HG03108 (cell line): ENCODE data around the gene PBX2.
A peak's percentile ranks its signal among the peaks of the same experiment; 100 is the strongest.
"Not testable (repeated sequence)": the region's sequence is repeated elsewhere in the genome, so short reads cannot be mapped to it uniquely, and the experiment has no call there.

Experiments
- ATAC-seq: cut with Tn5 transposase; IDR thresholded peaks from one replicate; pipeline ENCODE4 v1.9.1; 2021; ENCODE audit warnings: moderate library complexity; ENCODE audit not compliant: unreplicated experiment

Gene PBX2

GRCh38 chr6:32187725-32188380 is 2.1 kb downstream of the PBX2 start:
- ATAC-seq: not testable (repeated sequence)

- ATAC-seq: no peak
These were observed 2.8 kb downstream of the PBX2 start for GRCh38 chr6:32187009-32187709.

DNA sequence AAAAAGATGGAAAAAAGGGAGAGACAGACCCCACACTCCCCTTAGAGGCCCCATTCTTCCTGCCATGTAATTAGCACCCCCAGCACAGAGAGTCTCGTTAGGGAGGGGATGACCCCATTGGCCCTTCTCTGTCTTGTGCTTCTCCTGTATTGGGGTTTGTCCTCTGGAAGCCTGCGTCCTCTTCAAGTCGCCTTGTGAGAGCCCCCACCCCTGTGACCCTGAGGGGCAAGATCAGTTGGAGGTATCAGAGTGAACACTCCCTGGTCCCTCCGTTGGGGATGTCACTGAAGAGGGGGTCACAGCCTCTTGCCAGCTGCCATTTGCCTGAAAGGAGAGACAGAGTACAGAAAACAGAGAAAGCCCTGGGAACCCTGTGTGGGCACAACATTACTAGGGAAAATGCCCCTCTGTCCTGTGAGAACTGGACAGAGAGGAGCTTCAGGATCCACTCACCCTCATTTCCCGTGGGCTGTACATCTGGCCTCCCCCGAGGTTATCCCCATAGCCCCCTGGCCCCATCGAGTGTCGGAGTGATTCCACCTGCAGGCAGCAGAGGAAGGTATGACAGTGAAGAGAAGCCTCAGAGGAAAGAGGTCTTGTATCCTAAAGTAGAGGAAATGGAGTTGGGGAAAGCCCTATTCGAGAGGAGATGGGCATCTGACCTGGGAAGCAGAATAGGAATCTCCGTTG is 3.7 kb downstream of the PBX2 start:
- not testable (repeated sequence) for ATAC-seq

DNA sequence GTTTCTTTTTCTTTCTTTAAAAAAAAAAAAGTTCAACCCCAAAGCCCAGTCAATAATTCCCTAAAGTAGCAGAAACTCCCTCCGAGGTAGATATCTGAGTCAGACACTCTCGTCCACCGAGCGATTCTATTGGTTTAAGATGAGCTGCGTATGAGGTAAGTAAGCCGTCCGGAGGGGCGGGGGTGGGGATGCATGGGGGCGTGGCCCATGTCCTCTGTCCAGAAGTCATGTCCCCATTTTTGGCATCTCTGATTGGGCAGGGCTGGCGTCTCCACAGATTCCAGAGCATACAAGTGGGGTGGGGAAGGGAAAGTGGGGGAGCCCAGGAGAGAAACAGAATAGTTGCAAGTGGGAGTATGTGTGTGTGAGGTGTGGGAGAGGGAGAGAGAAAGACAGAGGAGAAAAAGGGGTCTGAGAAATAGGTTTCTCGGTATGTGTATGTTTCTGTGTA is 4.3 kb downstream of the PBX2 start:
- ATAC-seq: not testable (repeated sequence)

- ATAC-seq: no peak
These were observed 5.8 kb downstream of the PBX2 start, which contains the start of gene AGER for GRCh38 chr6:32184084-32184640. TSS of gene AGER (minus strand) at chr6:32184253. CDS start at chr6:32184222, 31 bp downstream.

DNA sequence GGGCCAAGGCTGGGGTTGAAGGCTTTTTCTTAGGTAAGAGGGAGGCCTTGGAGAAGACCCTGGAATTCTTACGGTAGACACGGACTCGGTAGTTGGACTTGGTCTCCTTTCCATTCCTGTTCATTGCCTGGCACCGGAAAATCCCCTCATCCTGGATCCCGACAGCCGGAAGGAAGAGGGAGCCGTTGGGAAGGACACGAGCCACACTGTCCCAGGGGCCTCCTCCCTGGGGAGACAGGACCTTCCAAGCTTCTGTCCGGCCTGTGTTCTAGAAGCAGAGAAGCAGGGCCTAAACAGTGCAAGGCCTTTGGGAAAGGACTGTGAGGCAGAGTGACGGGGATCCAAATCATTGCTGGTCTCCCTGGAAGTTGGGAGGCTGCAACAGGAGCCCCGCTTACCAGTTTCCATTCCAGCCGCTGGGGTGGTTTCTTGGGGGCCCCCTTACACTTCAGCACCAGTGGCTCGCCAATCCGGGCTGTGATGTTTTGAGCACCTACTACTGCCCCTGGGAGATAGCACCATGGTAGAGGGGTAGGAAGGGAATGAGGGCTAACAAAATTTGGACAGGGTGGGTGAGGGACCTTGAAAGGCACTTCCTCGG is 6.4 kb downstream of the PBX2 start:
- ATAC-seq: no peak

- ATAC-seq: no peak
These were observed 7.0 kb downstream of the PBX2 start for GRCh38 chr6:32183030-32183429.

- no peak for ATAC-seq
These were observed 7.4 kb downstream of the PBX2 start for GRCh38 chr6:32182555-32182981.

DNA sequence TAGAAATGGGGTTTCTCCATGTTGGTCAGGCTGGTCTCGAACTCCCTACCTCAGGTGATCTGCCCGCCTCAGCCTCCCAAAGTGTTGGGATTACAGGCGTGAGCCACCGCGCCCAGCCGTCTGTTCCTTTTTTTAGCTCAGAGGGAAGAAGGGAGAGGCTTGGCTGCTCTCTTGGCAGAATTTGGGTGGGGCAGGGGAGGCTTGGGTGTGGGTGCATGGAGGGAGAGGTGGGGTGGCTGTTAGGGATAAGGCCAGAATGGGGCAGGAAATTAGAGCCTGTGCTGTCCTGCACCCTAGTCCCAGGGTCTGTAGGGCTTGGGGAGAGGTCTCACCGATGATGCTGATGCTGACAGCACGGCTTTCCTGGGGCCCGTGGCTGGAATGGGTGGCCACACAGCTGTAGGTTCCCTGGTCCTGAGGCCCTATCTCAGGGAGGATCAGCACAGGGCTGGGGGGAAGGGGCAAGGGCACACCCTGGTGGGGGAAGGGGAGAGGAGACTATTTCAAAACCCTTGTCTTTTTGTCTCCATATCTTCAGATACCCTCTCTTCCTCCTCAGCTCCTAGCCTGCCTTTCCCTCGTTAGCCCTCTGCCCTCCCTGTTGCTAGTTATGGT is 8.0 kb downstream of the PBX2 start:
- no peak for ATAC-seq

GRCh38 chr6:32181148-32181702 is 8.8 kb downstream of the PBX2 start:
- no peak for ATAC-seq

DNA sequence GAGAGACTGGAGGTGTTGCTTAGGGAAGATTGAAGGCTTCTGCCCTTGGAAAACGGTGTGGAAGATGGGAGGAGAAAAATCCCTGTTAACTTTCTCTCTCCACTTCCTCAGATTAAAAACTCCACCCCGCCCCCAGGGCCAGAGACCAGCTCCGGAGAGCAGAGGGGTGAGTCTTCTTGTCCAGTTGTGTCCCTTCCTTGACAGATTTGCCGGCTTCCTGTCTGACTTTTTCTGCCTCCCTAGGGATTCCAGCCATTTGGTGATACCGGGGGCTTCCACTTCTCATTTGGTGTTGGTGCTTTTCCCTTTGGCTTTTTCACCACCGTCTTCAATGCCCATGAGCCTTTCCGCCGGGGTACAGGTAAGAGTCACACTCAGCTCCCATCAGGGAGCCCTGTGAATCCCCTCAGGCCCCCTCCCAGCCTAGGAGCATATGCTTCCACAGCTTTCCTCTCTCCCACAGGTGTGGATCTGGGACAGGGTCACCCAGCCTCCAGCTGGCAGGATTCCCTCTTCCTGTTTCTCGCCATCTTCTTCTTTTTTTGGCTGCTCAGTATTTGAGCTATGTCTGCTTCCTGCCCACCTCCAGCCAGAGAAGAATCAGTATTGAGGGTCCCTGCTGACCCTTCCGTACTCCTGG is 10.1 kb downstream of the PBX2 start:
- ATAC-seq: no peak

DNA sequence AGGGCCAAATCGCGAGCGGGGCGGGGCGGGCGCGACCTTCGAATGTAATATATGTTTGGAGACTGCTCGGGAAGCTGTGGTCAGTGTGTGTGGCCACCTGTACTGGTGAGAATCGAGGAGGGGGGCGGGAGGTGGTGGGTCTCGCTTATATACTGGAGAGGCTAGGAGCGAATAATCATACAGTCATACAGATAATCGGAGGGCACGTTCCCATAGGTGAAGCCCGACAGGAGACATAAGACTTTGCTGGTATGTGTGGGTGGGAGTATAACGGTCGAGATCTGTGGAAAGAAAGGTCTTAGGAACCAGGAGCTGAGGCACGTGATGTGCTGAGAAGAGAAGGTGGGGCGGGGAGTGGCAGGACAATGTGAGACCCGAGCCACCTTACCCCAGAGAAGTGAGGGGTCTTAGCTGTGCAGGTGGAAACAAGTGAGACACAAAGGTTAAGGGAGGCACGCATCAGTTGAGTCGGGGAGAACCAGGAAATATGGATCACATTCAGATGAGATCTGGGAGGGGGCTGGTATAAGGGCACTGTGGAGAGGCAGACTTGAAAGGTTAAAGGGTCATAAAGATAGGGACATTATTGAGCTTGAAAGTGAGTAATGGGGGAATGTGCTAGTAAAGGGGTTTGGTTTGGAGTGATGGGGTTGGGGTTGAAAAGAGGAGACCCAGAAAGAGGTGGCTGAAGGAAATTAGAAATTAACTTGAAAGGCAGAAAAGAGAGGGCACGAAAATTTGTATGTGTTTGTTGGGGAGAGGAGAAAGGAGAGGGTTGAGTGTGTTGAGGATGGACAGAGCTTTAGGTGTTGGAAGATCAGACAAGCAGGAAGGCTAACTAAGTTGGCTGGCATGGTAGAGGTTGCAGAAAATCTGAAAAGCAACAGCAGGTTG is 11.2 kb downstream of the PBX2 start:
- no peak for ATAC-seq

GRCh38 chr6:32177788-32178546 is 12.0 kb downstream of the PBX2 start, which contains the start of gene RNF5:
TSS of gene RNF5 (plus strand) at chr6:32178405. CDS start at chr6:32178512, 107 bp downstream.
- ATAC-seq: peak; percentile 70

- ATAC-seq: no peak
These were observed 12.7 kb downstream of the PBX2 start for GRCh38 chr6:32177183-32177787.

DNA sequence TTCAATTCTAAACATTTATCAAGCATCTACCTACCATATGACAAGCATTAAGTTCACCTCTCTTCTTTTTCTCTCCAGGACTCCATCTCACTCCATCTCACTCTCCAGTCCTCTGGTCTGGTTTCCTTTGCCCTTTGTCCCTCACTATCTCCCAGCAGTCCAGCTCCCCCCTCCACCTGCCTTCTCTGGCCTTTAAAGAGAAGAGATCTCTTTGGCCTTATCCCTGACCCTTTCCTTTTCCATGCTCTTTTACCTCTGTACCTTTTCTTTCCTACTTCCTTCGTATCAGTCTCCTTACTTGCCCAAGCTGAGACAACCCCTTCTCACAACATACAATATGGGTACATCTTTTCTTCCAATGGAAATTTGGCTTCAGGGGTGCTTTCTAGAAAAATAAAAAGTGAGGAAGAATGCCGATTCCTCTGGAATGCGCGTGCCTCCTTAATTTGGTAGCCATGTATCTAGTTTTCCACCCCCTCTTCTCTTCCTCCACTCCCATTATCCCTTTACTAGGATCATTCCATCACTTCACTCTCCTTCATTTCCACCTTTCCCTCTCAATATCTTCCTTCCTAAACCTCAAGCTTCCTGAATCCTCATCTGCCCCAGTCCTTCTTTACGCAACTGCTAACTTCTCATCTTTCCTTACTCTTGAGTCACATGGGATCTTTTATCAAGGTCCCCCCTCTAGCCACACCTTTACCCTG is 13.4 kb downstream of the PBX2 start:
- ATAC-seq: no peak

DNA sequence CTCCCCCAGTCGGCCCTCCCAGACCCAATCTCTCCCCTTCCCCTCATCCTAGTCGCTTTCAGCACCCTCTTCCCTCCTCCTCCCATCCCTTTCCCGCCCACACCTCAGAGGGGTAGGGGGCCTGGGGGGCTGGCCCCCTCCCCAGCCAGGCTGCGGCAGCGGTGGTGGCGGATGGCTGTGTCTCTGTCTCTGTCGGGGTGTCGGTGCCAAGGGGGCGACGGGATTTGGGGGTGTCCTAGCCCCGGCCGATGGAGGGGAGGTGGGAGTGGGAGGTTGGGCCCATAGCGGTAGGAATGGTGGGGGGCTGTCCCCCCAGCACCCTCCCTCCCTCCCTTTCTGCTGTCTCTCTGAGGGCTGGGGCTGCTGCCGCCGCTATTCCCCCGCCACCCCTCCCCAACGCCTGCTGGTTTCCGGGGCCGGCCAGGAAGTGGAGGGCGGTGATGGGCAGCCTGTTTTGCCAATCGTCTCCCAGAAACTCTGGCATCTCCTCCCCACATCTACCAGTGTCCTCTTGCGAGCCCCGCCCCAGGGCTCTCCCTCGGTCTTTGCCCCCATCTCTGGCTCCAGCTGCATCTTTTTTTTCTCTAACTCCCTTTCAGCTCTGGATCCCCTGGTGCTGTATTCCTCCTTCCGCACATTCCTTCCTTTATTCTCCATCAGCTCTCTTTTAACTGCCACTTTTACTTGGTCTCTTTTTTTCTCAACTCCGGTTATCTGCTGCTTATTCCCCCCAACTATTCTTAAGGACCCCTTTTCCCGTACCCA is 14.1 kb downstream of the PBX2 start, which contains the start of gene AGPAT1:
TSS of gene AGPAT1 (minus strand) at position 374 of the 765 bp plus-strand sequence. CDS start 4,588 bp downstream, outside the sequence.
- ATAC-seq: peak; percentile 40
